DOHH2 (cell line): ENCODE data around the gene MAP3K6.

Experiments
- H3F3A ChIP-seq: fragments of 200-600 bp; sonication (generic), shearing (Covaris generic); 2 replicates; pipeline ENCODE4 v1.6.0; 2016; ENCODE audit warnings: antibody characterized with exemption, mild to moderate bottlenecking; ENCODE audit not compliant: control insufficient read depth, insufficient read depth
- H3K27ac ChIP-seq: fragments of 200-600 bp; sonication (generic); 2 replicates; pipeline ENCODE4 v1.5.1; 2014; ENCODE audit warnings: low read depth, mild to moderate bottlenecking, low read length, moderate library complexity
- H3K27me3 ChIP-seq: fragments of 200-600 bp; sonication (generic); 2 replicates; pipeline ENCODE4 v1.6.1; 2014; ENCODE audit warnings: mild to moderate bottlenecking, low read length, mixed read lengths; ENCODE audit not compliant: control insufficient read depth
- H3K36me3 ChIP-seq: fragments of 200-600 bp; sonication (generic); 2 replicates; pipeline ENCODE4 v1.6.1; 2014; ENCODE audit warnings: mild to moderate bottlenecking, low read length, moderate library complexity, mixed read lengths; ENCODE audit not compliant: control insufficient read depth
- H3K4me1 ChIP-seq: fragments of 200-600 bp; sonication (generic); 2 replicates; pipeline ENCODE4 v1.6.1; 2014; ENCODE audit warnings: mild to moderate bottlenecking, low read length, mixed read lengths; ENCODE audit not compliant: control insufficient read depth
- H3K4me2 ChIP-seq: fragments of 200-600 bp; sonication (generic); 2 replicates; pipeline ENCODE4 v1.6.0; 2014; ENCODE audit warnings: mild to moderate bottlenecking, low read length, moderate library complexity
- H3K4me3 ChIP-seq: fragments of 200-600 bp; sonication (generic); 2 replicates; pipeline ENCODE4 v1.5.1; 2014; ENCODE audit warnings: mild to moderate bottlenecking, low read length, mixed read lengths
- H3K79me2 ChIP-seq: fragments of 200-600 bp; sonication (generic); 2 replicates; pipeline ENCODE4 v1.6.1; 2014; ENCODE audit warnings: mild to moderate bottlenecking, low read length, mixed read lengths; ENCODE audit not compliant: control insufficient read depth
- H3K9me2 ChIP-seq: fragments of 200-600 bp; sonication (generic); replicated peaks from 2 replicates; pipeline ENCODE4 v1.6.1; 2014; ENCODE audit warnings: mild to moderate bottlenecking, low read length, mixed read lengths; ENCODE audit not compliant: control insufficient read depth
- H3K9me3 ChIP-seq: fragments of 200-600 bp; sonication (generic); 2 replicates; pipeline ENCODE4 v1.6.1; 2014; ENCODE audit warnings: antibody characterized with exemption, low read length, mixed read lengths; ENCODE audit not compliant: control insufficient read depth, insufficient read depth
- H4K20me1 ChIP-seq: fragments of 200-600 bp; sonication (generic); 2 replicates; pipeline ENCODE4 v1.6.0; 2014; ENCODE audit warnings: low read depth, mild to moderate bottlenecking, antibody characterized with exemption, low read length, moderate library complexity; ENCODE audit not compliant: control insufficient read depth, insufficient read depth
- CTCF ChIP-seq: fragments of 200-600 bp; sonication (generic); IDR thresholded peaks from one replicate; pipeline ENCODE4 v1.5.1; 2014; ENCODE audit warnings: antibody characterized with exemption, mild to moderate bottlenecking, low read depth, low read length; ENCODE audit not compliant: poor library complexity, severe bottlenecking
- EZH2phosphoT487 ChIP-seq: fragments of 200-600 bp; sonication (generic); IDR thresholded peaks from 2 replicates; pipeline ENCODE4 v1.6.1; 2017; ENCODE audit warnings: borderline replicate concordance, mild to moderate bottlenecking, antibody characterized with exemption, low read length, moderate library complexity, mixed read lengths

MAP3K6 gene

GRCh38 chr1:27342391-27342777, 24.4 kb downstream of the MAP3K6 start:
- peak overlapping the region; percentile 54 for H3K27ac ChIP-seq
- peak overlapping the region; percentile 91 for H3K4me2 ChIP-seq
- no peak for TF ChIP-seq EZH2phosphoT487
- peak; percentile 33 for TF ChIP-seq CTCF
- no peaks in the 10 kb centered on the region for H3K36me3 ChIP-seq
- no peaks in the 10 kb centered on the region for H3K9me2 ChIP-seq
- peaks cover 3% of the 10 kb centered on the region; the same call in 1 of the 2 replicates for H3F3A ChIP-seq
- H3K9me3 ChIP-seq, result no peaks in the 10 kb centered on the region
- peaks cover 49% of the 10 kb centered on the region for H3K4me1 ChIP-seq
- H3K27me3 ChIP-seq, result no peaks in the 10 kb centered on the region
- peak overlapping the region; percentile 85 for H3K4me3 ChIP-seq
- H4K20me1 ChIP-seq, result no peaks in the 10 kb centered on the region
- H3K79me2 ChIP-seq, result peaks cover 17% of the 10 kb centered on the region

- peak within 1 kb of the TSS; percentile 85 for H3K4me3 ChIP-seq
- H3K4me2 ChIP-seq, result peak within 1 kb of the TSS; percentile 91
- H3K79me2 ChIP-seq, result peaks cover 17% of the 10 kb centered on the region
Measured at GRCh38 chr1:27341525-27342252, 25.1 kb downstream of the MAP3K6 start, which contains the start of gene SYTL1. Gene SYTL1 (plus strand): TSS chr1:27342022. CDS start chr1:27345335, 3,313 bp downstream.

DNA sequence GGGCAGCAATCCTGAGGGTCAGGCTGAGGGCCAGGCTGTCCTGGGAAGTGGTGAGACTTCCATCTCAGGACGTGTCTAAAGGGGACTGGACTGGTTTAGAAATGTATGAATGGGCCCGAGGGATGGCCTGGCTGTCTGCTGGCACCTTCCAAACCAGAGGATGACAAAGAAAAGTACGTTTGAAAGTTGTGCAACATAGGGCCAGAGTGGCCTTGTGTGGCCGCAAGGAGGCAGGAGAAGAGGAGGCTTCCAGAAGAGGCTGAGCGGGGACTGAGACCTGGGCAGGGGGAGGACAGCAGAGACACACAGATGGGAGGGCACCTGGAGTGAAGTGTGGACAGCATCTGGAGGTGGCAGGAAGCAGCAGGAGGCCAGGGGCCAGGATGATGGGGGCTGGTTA, 27.5 kb downstream of the MAP3K6 start:
- TF ChIP-seq CTCF (peak; percentile 16), EZH2phosphoT487 (no peak)
- Histone ChIP-seq H3K4me1 (peaks cover 49% of the 10 kb centered on the region), H3K9me3 (no peaks in the 10 kb centered on the region), H3K79me2 (peaks cover 17% of the 10 kb centered on the region), H3K4me3 (no peak overlapping the region), H4K20me1 (no peaks in the 10 kb centered on the region), H3K27me3 (no peaks in the 10 kb centered on the region), H3F3A (peaks cover 3% of the 10 kb centered on the region; the same call in 1 of the 2 replicates), H3K4me2 (no peak overlapping the region), H3K36me3 (peaks cover 14% of the 10 kb centered on the region), H3K9me2 (no peaks in the 10 kb centered on the region), H3K27ac (no peak overlapping the region)

More at GRCh38 chr1:27341525-27342252, 25.1 kb downstream of the MAP3K6 start, which contains the start of gene SYTL1:
- H3K27me3 ChIP-seq, result no peaks in the 10 kb centered on the region
- H3K27ac ChIP-seq, result peak within 1 kb of the TSS; percentile 54
- TF ChIP-seq EZH2phosphoT487, result no peak
- no peak for TF ChIP-seq CTCF
- H3K4me1 ChIP-seq, result peaks cover 49% of the 10 kb centered on the region
- no peaks in the 10 kb centered on the region for H3K9me2 ChIP-seq
- H3K36me3 ChIP-seq, result no peaks in the 10 kb centered on the region; the same call in 1 of the 2 replicates
- no peaks in the 10 kb centered on the region for H4K20me1 ChIP-seq
- H3F3A ChIP-seq, result peaks cover 3% of the 10 kb centered on the region; the same call in 1 of the 2 replicates
- H3K9me3 ChIP-seq, result no peaks in the 10 kb centered on the region
